Neural cell (in vitro differentiated cells): Measurements from ENCODE around the gene ASB1. TPM values are rescaled to one million over a fixed set of nuclear protein-coding genes. Genes with fewer than 3 reads are reported as not detected.

Experiments
- H2AFZ ChIP-seq: fragments of 200-600, 300-800 bp; sonication (generic), shearing (Covaris generic); 2 replicates; pipeline ENCODE4 v1.6.0; 2014; ENCODE audit warnings: low read depth, mild to moderate bottlenecking, antibody characterized with exemption, low read length, moderate library complexity
- H3F3A ChIP-seq: fragments of 200-600 bp; shearing (Covaris generic); 2 replicates; pipeline ENCODE4 v1.6.1; 2016; ENCODE audit warnings: mild to moderate bottlenecking, moderate library complexity, mixed read lengths, antibody characterized with exemption, low read length; ENCODE audit not compliant: insufficient read depth, poor library complexity, severe bottlenecking
- H3K27ac ChIP-seq: fragments of 200-600, 300-800 bp; sonication (generic), shearing (Covaris generic); 2 replicates; pipeline ENCODE4 v1.5.1; 2014; ENCODE audit warnings: mild to moderate bottlenecking, low read length, moderate library complexity
- H3K27me3 ChIP-seq: fragments of 300-800, 200-600 bp; sonication (generic), shearing (Covaris generic); 2 replicates; pipeline ENCODE4 v1.6.0; 2014; ENCODE audit warnings: mild to moderate bottlenecking, low read depth, low read length, moderate library complexity; ENCODE audit not compliant: insufficient read depth
- H3K36me3 ChIP-seq: fragments of 300-800, 200-600 bp; sonication (generic), shearing (Covaris generic); 2 replicates; pipeline ENCODE4 v1.5.1; 2014; ENCODE audit warnings: mild to moderate bottlenecking, antibody characterized with exemption, low read length, moderate library complexity; ENCODE audit not compliant: insufficient read depth
- H3K4me2 ChIP-seq: fragments of 300-800, 200-600 bp; sonication (generic), shearing (Covaris generic); 2 replicates; pipeline ENCODE4 v1.6.0; 2014; ENCODE audit warnings: mild to moderate bottlenecking, low read length
- H3K4me3 ChIP-seq: fragments of 300-800, 200-600 bp; sonication (generic), shearing (Covaris generic); 2 replicates; pipeline ENCODE4 v1.5.1; 2014; ENCODE audit warnings: mild to moderate bottlenecking, low read length, moderate library complexity
- H3K79me2 ChIP-seq: fragments of 200-600 bp; shearing (Covaris generic); replicated peaks from 2 replicates; pipeline ENCODE4 v1.6.0; 2014; ENCODE audit warnings: mild to moderate bottlenecking, low read length, moderate library complexity; ENCODE audit not compliant: insufficient read depth
- H3K9ac ChIP-seq: fragments of 300-800, 200-600 bp; sonication (generic), shearing (Covaris generic); 2 replicates; pipeline ENCODE4 v1.6.1; 2016; ENCODE audit warnings: mild to moderate bottlenecking, low read length, mixed read lengths
- H3K9me2 ChIP-seq: fragments of 200-600 bp; shearing (Covaris generic); 2 replicates; pipeline ENCODE4 v1.6.1; 2016; ENCODE audit warnings: mild to moderate bottlenecking, low read length, mixed read lengths; ENCODE audit not compliant: insufficient read depth
- H3K9me3 ChIP-seq: fragments of 200-600, 300-800 bp; sonication (generic), shearing (Covaris generic); 2 replicates; pipeline ENCODE4 v1.6.1; 2016; ENCODE audit warnings: mild to moderate bottlenecking, mixed run types, low read length, moderate library complexity, mixed read lengths
- H4K20me1 ChIP-seq: fragments of 200-600 bp; shearing (Covaris generic); 2 replicates; pipeline ENCODE4 v1.6.1; 2016; ENCODE audit warnings: mild to moderate bottlenecking, mixed run types; ENCODE audit not compliant: insufficient read depth
- EP300 ChIP-seq: fragments of 450-650 bp; conservative IDR thresholded peaks from 2 replicates; pipeline ENCODE4 v1.6.1; 2014; ENCODE audit warnings: antibody characterized with exemption, mild to moderate bottlenecking, moderate library complexity; ENCODE audit not compliant: poor library complexity, severe bottlenecking
- EZH2 ChIP-seq: fragments of 200-600, 300-800 bp; shearing (Covaris generic), sonication (generic); IDR thresholded peaks from 2 replicates; pipeline ENCODE4 v1.6.1; 2014; ENCODE audit warnings: antibody characterized with exemption, low read length, borderline replicate concordance, mild to moderate bottlenecking; ENCODE audit not compliant: insufficient read depth, poor library complexity, severe bottlenecking
- MXI1 ChIP-seq: fragments of 450-650 bp; conservative IDR thresholded peaks from 2 replicates; pipeline ENCODE4 v1.6.1; 2014; ENCODE audit warnings: antibody characterized with exemption, mild to moderate bottlenecking; ENCODE audit not compliant: poor library complexity, severe bottlenecking
- POLR2AphosphoS5 ChIP-seq: IDR thresholded peaks from 2 replicates; pipeline ENCODE4 v1.6.1; 2012
- RAD21 ChIP-seq: fragments of 450-650 bp; conservative IDR thresholded peaks from 2 replicates; pipeline ENCODE4 v1.6.1; 2014; ENCODE audit warnings: antibody characterized with exemption, mild to moderate bottlenecking, moderate library complexity
- SMC3 ChIP-seq: fragments of 450-650 bp; conservative IDR thresholded peaks from 2 replicates; pipeline ENCODE4 v1.6.1; 2014; ENCODE audit warnings: antibody characterized with exemption, mild to moderate bottlenecking, moderate library complexity; ENCODE audit not compliant: poor library complexity
- TAF1 ChIP-seq: IDR thresholded peaks from 2 replicates; pipeline ENCODE4 v1.6.1; 2012; ENCODE audit warnings: low read depth
- polyA plus RNA-seq: library from polyadenylated mRNA; depleted of rRNA; stranded (reverse); fragments of >200 nt; gene quantifications from 2 replicates; pipeline ENCODE4 v1.2.3, GENCODE V29; 2014
- TF ChIP-seq, protein P1 (sequence below): fragments of 450-650 bp; IDR thresholded peaks from 2 replicates; pipeline ENCODE4 v1.5.1; 2014; ENCODE audit warnings: antibody characterized with exemption, mild to moderate bottlenecking, moderate library complexity; ENCODE audit not compliant: poor library complexity, severe bottlenecking
- TF ChIP-seq, protein P2 (sequence below): IDR thresholded peaks from 2 replicates; pipeline ENCODE4 v1.6.1; 2012; ENCODE audit warnings: borderline replicate concordance

ASB1 gene
- polyA plus RNA-seq, 1 donor from 2014 or later, result 13.7 TPM

DNA sequence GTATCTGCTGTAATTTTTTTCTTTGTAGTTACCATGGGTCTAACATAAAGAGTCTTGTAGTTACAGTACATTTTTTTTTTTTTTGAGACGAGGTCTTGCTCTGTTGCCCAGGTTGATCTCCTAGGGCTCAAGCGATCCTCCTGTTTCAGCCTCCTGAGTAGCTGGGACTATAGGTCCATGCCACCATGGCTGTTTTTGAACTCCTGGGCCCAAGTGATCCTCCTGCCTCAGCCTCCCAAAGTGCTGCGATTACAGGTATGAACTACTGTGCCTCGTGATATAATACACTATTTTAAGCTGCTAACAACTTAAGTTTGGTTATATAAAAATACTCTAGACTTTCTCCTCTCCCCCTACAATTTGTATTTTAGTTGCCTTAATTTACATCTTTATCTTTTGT lies 46.3 kb downstream of the ASB1 start:
- Histone ChIP-seq H3K27ac (no peak overlapping the region), H3K79me2 (no peaks in the 10 kb centered on the region), H3K27me3 (no peaks in the 10 kb centered on the region), H3K36me3 (no peaks in the 10 kb centered on the region), H3K4me3 (no peak overlapping the region), H3K9me3 (no peaks in the 10 kb centered on the region), H3K9me2 (no peaks in the 10 kb centered on the region), H3F3A (no peaks in the 10 kb centered on the region), H3K4me2 (no peak overlapping the region), H2AFZ (no peak overlapping the region), H4K20me1 (no peaks in the 10 kb centered on the region), H3K9ac (no peak overlapping the region)
- TF ChIP-seq TAF1 (no peak), EP300 (no peak), RAD21 (no peak), MXI1 (no peak), POLR2AphosphoS5 (no peak), SMC3 (no peak), EZH2 (no peak)
- TF ChIP-seq, protein P1, sequence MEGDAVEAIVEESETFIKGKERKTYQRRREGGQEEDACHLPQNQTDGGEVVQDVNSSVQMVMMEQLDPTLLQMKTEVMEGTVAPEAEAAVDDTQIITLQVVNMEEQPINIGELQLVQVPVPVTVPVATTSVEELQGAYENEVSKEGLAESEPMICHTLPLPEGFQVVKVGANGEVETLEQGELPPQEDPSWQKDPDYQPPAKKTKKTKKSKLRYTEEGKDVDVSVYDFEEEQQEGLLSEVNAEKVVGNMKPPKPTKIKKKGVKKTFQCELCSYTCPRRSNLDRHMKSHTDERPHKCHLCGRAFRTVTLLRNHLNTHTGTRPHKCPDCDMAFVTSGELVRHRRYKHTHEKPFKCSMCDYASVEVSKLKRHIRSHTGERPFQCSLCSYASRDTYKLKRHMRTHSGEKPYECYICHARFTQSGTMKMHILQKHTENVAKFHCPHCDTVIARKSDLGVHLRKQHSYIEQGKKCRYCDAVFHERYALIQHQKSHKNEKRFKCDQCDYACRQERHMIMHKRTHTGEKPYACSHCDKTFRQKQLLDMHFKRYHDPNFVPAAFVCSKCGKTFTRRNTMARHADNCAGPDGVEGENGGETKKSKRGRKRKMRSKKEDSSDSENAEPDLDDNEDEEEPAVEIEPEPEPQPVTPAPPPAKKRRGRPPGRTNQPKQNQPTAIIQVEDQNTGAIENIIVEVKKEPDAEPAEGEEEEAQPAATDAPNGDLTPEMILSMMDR, result no peak
- TF ChIP-seq, protein P2, sequence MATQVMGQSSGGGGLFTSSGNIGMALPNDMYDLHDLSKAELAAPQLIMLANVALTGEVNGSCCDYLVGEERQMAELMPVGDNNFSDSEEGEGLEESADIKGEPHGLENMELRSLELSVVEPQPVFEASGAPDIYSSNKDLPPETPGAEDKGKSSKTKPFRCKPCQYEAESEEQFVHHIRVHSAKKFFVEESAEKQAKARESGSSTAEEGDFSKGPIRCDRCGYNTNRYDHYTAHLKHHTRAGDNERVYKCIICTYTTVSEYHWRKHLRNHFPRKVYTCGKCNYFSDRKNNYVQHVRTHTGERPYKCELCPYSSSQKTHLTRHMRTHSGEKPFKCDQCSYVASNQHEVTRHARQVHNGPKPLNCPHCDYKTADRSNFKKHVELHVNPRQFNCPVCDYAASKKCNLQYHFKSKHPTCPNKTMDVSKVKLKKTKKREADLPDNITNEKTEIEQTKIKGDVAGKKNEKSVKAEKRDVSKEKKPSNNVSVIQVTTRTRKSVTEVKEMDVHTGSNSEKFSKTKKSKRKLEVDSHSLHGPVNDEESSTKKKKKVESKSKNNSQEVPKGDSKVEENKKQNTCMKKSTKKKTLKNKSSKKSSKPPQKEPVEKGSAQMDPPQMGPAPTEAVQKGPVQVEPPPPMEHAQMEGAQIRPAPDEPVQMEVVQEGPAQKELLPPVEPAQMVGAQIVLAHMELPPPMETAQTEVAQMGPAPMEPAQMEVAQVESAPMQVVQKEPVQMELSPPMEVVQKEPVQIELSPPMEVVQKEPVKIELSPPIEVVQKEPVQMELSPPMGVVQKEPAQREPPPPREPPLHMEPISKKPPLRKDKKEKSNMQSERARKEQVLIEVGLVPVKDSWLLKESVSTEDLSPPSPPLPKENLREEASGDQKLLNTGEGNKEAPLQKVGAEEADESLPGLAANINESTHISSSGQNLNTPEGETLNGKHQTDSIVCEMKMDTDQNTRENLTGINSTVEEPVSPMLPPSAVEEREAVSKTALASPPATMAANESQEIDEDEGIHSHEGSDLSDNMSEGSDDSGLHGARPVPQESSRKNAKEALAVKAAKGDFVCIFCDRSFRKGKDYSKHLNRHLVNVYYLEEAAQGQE, result no peak

DNA sequence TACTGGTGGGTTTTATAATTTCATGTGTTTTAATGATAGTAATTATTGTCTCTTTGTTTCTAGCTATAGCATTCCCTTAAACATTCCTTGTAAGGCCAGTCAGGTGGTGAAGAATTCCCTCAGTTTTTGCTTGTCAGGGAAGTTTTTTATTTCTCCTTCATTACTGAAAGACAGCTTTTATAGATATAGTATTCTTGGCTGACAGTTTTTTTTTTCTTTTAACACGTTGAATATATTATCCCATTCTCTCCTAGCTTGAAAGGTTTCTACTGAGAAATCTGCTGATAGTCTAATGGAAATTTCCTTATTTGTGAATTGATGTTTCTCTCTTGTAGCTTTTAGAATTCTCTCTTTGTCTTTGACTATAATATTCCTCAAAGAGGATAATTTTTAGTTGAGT lies 46.8 kb downstream of the ASB1 start:
- Histone ChIP-seq H3K9me3 (no peaks in the 10 kb centered on the region), H3K27me3 (no peaks in the 10 kb centered on the region), H3K27ac (no peak overlapping the region), H3K4me2 (no peak overlapping the region), H4K20me1 (no peaks in the 10 kb centered on the region), H3K79me2 (no peaks in the 10 kb centered on the region), H3K9me2 (no peaks in the 10 kb centered on the region), H3K9ac (no peak overlapping the region), H3K4me3 (no peak overlapping the region), H3F3A (no peaks in the 10 kb centered on the region), H2AFZ (no peak overlapping the region), H3K36me3 (no peaks in the 10 kb centered on the region)
- TF ChIP-seq, protein P2, result no peak
- TF ChIP-seq RAD21 (no peak), MXI1 (no peak), EP300 (no peak), POLR2AphosphoS5 (no peak), SMC3 (no peak)
